ENCODE data around the gene GLRX3.
"Not testable (repeated sequence)": the region's sequence is repeated elsewhere in the genome, so short reads cannot be mapped to it uniquely, and the experiment has no call there.

The GLRX3 gene

GRCh38 chr10:130189608-130190054, 53.4 kb downstream of the GLRX3 start:
- no peak for DNase-seq (ENCODE audit: low spot score)

GRCh38 chr10:130190055-130190736, 54.0 kb downstream of the GLRX3 start:
- peak; percentile 89 for DNase-seq (ENCODE audit: low spot score)

GRCh38 chr10:130190737-130191115, 54.5 kb downstream of the GLRX3 start:
- DNase-seq (ENCODE audit: low spot score): no peak

- DNase-seq (ENCODE audit: low spot score): no peak
Measured at GRCh38 chr10:130191380-130191779, 55.2 kb downstream of the GLRX3 start.

- no peak for DNase-seq (ENCODE audit: low spot score)
Measured at GRCh38 chr10:130192276-130192848, 56.2 kb downstream of the GLRX3 start.

GRCh38 chr10:130193033-130193432, 56.8 kb downstream of the GLRX3 start:
- DNase-seq (ENCODE audit: low spot score): no peak

GRCh38 chr10:130193493-130194193, 57.5 kb downstream of the GLRX3 start:
- DNase-seq (ENCODE audit: low spot score): no peak

- DNase-seq (ENCODE audit: low spot score): no peak
Measured at GRCh38 chr10:130194194-130194990, 58.2 kb downstream of the GLRX3 start.

- DNase-seq (ENCODE audit: low spot score): no peak
Measured at GRCh38 chr10:130194991-130195645, 58.9 kb downstream of the GLRX3 start.

- DNase-seq (ENCODE audit: low spot score): no peak
Measured at GRCh38 chr10:130195746-130196294, 59.6 kb downstream of the GLRX3 start.

- DNase-seq (ENCODE audit: low spot score): no peak
Measured at GRCh38 chr10:130196511-130197487, 60.6 kb downstream of the GLRX3 start.

GRCh38 chr10:130198651-130199050, 62.5 kb downstream of the GLRX3 start:
- DNase-seq (ENCODE audit: low spot score): no peak

- no peak for DNase-seq (ENCODE audit: low spot score)
Measured at GRCh38 chr10:130200179-130201042, 64.2 kb downstream of the GLRX3 start.

GRCh38 chr10:130201043-130201380, 64.8 kb downstream of the GLRX3 start:
- DNase-seq (ENCODE audit: low spot score): no peak

GRCh38 chr10:130202150-130202549, 66.0 kb downstream of the GLRX3 start:
- DNase-seq (ENCODE audit: low spot score): not testable (repeated sequence)

GRCh38 chr10:130202984-130203621, 66.9 kb downstream of the GLRX3 start:
- no peak for DNase-seq (ENCODE audit: low spot score)

GRCh38 chr10:130203626-130204025, 67.4 kb downstream of the GLRX3 start:
- DNase-seq (ENCODE audit: low spot score): no peak

- no peak for DNase-seq (ENCODE audit: low spot score)
Measured at GRCh38 chr10:130206216-130206737, 70.1 kb downstream of the GLRX3 start.

GRCh38 chr10:130207205-130207604, 71.0 kb downstream of the GLRX3 start:
- DNase-seq (ENCODE audit: low spot score): no peak

Data from HuH-7 (cell line).